Stomach smooth muscle (tissue), 2 donors: ENCODE results near the gene CLOCK.

Experiments used
- H3K27ac ChIP-seq: one replicate; pipeline ENCODE4 v1.7.0; 2013; ENCODE audit warnings: mild to moderate bottlenecking, low read length, inconsistent platforms
- H3K27me3 ChIP-seq, 2 donors: one replicate each; pipeline ENCODE4 v1.7.0; 2013; ENCODE audit warnings: low read length in 2 of 2; ENCODE audit not compliant: insufficient read depth in 2 of 2, control insufficient read depth in 1 of 2
- H3K36me3 ChIP-seq, 2 donors: one replicate each; pipeline ENCODE4 v1.7.0; 2013; ENCODE audit warnings: low read length in 2 of 2; ENCODE audit not compliant: control insufficient read depth in 2 of 2, insufficient read depth in 2 of 2
- H3K4me1 ChIP-seq: one replicate; pipeline ENCODE4 v1.7.0; 2013; ENCODE audit warnings: low read length; ENCODE audit not compliant: control insufficient read depth, insufficient read depth
- H3K4me3 ChIP-seq, 2 donors: one replicate each; pipeline ENCODE4 v1.7.0; 2013; ENCODE audit warnings: low read length in 2 of 2
- H3K9ac ChIP-seq, 2 donors: one replicate each; pipeline ENCODE4 v1.7.0; 2013; ENCODE audit warnings: low read length in 2 of 2, mild to moderate bottlenecking in 1 of 2
- H3K9me3 ChIP-seq, 2 donors: one replicate each; pipeline ENCODE4 v1.7.0; 2013; ENCODE audit warnings: low read length in 2 of 2; ENCODE audit not compliant: control insufficient read depth in 2 of 2
- donor health status: healthy.
- donor health status: Pancreatic carcinoma.

Gene CLOCK

DNA sequence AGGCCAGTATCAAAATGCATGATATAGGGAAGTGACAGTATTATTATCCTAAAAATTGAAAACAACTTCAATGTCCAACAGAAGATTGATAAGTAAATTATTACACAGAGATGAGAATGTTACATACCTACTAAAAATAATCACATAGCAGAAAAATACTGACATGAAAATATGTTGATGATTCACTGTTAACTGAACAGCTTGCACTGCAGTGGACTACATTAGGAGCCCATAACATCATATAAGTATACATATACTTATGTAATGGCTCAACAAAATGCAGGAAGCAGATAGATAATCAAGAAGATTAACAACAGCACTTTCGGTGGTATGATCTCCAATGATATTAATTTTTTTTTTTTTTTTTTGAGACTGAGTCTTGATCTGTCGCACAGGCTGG, 7.1 kb downstream of the CLOCK start:
- Histone ChIP-seq H3K4me1 (no peaks in the 10 kb centered on the region), H3K36me3 (no peaks in the 10 kb centered on the region), H3K27me3 (no peaks in the 10 kb centered on the region), H3K4me3 (no peak overlapping the region), H3K9me3 (no peaks in the 10 kb centered on the region), H3K9ac (no peak overlapping the region), H3K27ac (no peak overlapping the region)

DNA sequence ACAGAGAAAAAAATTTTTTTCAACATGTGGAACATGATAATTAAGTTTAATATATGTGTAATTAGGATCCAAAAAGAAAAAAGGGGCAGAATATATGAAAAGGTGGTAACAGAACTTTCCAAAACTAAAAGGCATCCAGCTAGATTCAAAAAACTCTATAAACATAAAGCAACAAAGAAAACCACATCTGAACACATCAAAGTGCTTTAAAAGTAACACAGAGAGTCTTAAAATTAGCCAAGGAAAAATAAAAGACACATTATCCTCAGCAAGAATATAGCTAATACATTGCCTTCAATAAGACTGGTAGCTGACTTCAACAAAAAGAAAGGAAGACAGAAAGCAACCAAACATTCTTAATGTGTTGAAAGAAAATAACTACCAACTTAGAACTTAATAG, 8.2 kb downstream of the CLOCK start:
- no peak overlapping the region for H3K4me3 ChIP-seq
- H3K27me3 ChIP-seq: no peaks in the 10 kb centered on the region
- no peaks in the 10 kb centered on the region for H3K4me1 ChIP-seq
- H3K36me3 ChIP-seq: no peaks in the 10 kb centered on the region
- H3K27ac ChIP-seq: no peak overlapping the region
- H3K9me3 ChIP-seq: no peaks in the 10 kb centered on the region
- H3K9ac ChIP-seq: no peak overlapping the region

DNA sequence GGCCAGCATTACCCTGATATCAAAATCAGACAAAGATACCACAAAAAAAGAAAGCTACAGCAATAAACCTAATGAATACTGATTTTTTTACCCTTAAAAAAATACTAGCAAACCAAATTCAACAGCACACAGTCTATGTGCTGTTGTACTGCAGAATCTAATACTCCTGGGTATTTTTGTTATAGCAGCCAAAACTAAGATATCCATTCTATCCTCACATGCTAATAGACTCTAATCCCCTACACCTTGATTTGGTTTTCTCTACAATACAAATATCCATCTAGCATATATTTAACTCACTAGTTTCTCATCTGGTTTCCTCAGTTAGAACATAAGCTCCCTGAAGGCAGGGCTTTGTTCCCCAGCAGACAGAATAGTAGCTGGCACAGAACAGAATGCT, 12.4 kb downstream of the CLOCK start:
- Histone ChIP-seq H3K27ac (no peak overlapping the region), H3K4me1 (no peaks in the 10 kb centered on the region), H3K36me3 (no peaks in the 10 kb centered on the region), H3K27me3 (no peaks in the 10 kb centered on the region), H3K9me3 (no peaks in the 10 kb centered on the region), H3K9ac (no peak overlapping the region), H3K4me3 (no peak overlapping the region)

DNA sequence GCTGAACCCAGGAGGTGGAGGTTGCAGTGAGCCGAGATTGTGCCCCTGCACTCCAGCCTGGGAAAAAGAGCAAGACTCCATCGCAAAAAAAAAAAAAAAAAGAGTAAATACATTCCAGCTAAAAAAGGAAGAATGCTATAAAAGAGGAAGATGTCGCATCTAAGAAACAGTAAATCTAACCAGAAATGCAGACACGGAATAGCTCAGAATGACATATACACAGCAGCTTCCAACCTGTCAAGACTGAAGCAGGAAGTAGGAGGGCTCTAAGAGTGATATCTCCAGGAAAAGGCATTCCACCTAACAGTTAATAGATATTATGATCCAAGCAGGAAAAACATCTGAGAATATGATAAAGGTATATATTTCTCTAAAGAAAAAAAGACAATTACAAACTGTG, 16.0 kb downstream of the CLOCK start:
- H3K27me3 ChIP-seq: no peaks in the 10 kb centered on the region
- H3K9me3 ChIP-seq: no peaks in the 10 kb centered on the region
- no peak overlapping the region for H3K9ac ChIP-seq
- no peaks in the 10 kb centered on the region for H3K4me1 ChIP-seq
- H3K27ac ChIP-seq: no peak overlapping the region
- no peak overlapping the region for H3K4me3 ChIP-seq
- no peaks in the 10 kb centered on the region for H3K36me3 ChIP-seq

DNA sequence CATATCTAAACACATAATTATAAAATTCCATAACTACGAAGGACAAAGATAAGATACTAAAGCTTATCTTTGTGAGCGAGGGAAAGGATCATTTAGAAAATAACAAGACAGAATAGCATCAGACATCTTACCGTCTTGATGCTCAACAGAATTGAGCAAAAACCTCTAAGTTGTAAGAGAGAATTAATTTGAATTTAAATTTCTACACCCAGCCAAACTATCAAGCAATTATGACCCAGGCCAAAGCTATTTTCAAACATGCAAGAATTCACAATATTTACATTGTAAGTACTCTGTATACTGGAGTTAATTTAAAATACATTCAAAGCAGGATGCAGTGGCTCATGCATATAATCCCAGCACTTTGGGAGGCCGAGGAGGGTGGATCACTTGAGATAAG, 16.5 kb downstream of the CLOCK start:
- Histone ChIP-seq H3K36me3 (no peaks in the 10 kb centered on the region), H3K27ac (no peak overlapping the region), H3K9me3 (no peaks in the 10 kb centered on the region), H3K4me3 (no peak overlapping the region), H3K9ac (no peak overlapping the region), H3K27me3 (no peaks in the 10 kb centered on the region), H3K4me1 (no peaks in the 10 kb centered on the region)

DNA sequence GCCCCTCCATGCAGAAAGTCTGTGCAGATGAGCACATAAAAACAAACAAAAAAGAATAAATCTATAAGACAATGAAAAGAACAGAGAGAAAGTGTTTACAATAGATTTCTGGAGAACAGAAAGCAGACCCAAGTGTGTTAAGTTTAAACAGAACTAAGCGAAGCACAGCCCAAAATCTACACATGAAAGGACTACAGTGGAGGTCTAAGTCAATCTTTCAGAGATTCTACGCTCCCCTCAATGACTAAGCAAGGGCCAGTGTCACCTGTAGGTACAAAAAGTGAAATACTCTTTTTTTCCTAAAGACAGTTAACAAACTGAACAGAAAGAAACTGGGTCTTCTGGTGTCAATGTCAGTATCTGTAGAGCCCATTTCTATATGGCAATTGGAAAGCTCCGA, 18.2 kb downstream of the CLOCK start:
- Histone ChIP-seq H3K4me1 (no peaks in the 10 kb centered on the region), H3K4me3 (no peak overlapping the region), H3K9ac (no peak overlapping the region), H3K9me3 (no peaks in the 10 kb centered on the region), H3K27me3 (no peaks in the 10 kb centered on the region), H3K27ac (no peak overlapping the region), H3K36me3 (no peaks in the 10 kb centered on the region)

DNA sequence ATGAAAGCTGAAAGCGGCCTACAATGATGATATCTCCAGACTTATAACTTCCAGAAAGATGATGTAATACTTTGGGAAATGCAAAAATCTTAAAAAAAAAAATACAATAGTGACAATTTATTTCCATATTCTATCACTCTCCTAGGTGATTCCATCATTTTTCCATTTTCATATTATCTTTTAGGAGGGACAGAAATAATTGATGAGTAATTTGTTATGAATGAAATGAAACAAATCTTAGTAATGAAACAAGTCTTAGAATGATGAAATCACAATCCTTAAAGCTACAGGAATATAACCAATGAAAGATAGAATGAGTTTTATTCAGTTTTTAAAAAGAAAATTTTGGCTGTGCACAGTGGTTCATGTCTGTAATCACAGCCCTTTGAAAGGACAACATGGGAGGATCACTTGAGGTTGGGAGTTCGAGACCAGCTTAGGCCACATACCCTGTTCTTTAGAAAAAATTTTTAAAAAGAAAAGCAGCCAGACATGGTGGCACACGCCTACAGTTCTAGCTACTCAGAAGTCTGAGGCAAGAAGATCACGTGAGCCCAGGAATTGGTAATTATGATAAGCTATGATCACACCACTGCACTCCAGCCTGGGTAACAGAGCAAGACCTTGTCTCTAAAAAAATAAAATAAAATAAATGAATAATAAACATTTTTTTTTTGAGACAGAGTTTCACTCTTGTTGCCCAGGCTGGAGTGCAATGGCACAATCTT, 21.7 kb downstream of the CLOCK start:
- Histone ChIP-seq H3K9me3 (no peaks in the 10 kb centered on the region), H3K9ac (no peak overlapping the region), H3K36me3 (no peaks in the 10 kb centered on the region), H3K4me1 (no peaks in the 10 kb centered on the region), H3K27me3 (no peaks in the 10 kb centered on the region), H3K27ac (no peak overlapping the region), H3K4me3 (no peak overlapping the region)

DNA sequence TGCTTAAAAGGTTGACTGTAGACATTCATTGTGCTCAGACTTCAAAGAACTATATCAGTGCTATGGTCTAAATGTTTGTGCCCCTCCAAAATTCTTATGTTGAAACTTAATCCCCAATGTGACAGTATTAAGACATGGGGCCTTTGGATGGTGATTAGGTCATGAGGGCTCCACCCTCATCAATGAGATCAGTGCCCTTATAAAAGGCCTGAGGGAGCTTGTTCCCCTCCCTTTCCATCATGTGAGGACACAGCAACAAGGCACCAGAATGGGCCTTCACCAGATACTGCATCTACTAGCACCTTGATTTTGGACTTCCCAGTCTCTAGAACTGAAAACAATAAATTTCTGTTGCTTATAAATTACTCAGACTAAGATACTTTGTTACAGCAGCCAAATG, 28.3 kb downstream of the CLOCK start:
- H3K4me1 ChIP-seq: no peaks in the 10 kb centered on the region
- no peaks in the 10 kb centered on the region for H3K9me3 ChIP-seq
- no peak overlapping the region for H3K4me3 ChIP-seq
- H3K36me3 ChIP-seq: no peaks in the 10 kb centered on the region
- H3K27ac ChIP-seq: no peak overlapping the region
- no peak overlapping the region for H3K9ac ChIP-seq
- H3K27me3 ChIP-seq: no peaks in the 10 kb centered on the region

DNA sequence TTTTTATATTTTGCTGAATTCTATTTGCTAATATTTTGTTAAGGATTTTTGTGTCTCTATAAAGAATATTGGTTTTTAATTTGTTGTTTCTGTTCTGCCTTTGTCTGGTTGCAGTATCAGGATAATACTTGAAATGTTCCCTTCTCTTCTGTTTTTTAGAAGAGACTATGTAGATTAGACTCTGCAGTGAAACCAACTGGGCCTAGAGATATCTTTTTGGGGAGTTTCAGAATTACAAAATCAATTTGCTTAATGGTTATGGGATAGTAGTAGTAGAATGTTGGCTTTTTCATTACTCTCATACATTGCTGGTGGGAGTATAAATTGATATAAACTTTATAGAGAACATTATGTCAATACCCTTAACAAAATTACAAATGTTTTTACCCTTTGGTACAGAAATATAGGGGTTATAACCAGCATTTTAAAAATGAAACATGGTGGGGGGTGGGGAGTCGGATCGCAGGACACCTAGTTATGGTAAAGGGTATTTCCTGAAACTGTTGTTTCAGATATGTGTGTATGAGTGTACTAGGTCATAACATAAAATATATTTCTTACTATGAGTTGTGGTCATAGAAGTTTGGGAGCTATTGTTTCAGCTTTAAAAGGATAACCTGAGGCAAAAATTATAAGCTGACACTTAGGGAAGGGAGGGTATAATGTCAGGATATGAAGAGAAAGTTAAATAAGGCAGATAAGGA, 29.0 kb downstream of the CLOCK start:
- no peaks in the 10 kb centered on the region for H3K36me3 ChIP-seq
- H3K9me3 ChIP-seq: no peaks in the 10 kb centered on the region
- no peaks in the 10 kb centered on the region for H3K4me1 ChIP-seq
- H3K9ac ChIP-seq: no peak overlapping the region
- H3K27me3 ChIP-seq: no peaks in the 10 kb centered on the region
- no peak overlapping the region for H3K27ac ChIP-seq
- H3K4me3 ChIP-seq: no peak overlapping the region

DNA sequence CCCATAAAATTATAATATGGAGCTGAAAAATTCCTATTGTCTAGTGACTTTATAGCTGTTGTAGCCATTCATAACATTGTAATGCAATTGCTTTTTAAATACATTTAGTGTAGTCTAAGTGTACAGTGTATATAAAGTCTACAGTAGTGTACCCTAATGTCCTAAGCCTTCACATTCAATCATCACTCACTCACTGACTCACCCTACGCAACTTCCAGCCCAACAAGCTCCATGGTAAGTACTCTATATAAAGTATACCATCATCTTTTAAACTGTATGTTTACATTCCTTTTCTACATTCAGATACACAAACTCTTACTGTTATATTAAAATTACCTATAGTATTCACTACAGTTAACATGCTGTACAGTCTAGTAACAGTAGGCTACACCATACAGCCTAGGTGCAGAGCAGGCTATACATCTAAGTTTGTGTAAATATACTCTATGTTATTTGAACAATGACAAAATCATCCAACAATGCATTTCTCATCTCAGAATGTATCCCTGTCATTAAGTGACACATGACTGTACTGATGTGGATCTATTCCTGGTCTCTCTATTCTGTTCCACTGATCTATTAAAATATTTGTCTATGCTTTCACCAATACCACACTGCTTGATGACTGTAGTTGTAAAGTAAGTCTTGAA, 33.7 kb downstream of the CLOCK start:
- H3K9me3 ChIP-seq: no peaks in the 10 kb centered on the region

DNA sequence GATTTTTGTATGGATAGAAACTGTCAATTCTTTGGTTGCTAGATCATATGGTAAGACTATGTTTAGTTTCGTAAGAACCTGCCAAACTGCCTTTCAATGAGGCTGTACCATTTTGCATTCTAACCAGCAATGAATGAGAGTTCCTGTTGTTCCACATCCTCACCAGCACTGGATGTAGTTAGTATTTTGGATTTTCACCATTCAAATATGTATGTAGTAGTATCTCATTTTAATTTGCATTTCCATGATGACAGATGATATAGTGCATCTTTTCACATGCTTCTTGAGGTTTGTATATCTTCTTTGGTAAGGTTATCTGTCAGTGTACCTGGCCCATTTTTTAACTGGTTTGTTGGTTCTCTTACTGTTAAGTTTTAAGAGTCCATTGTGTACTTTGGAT, 34.6 kb downstream of the CLOCK start:
- H3K27me3 ChIP-seq: no peaks in the 10 kb centered on the region
- no peaks in the 10 kb centered on the region for H3K36me3 ChIP-seq
- H3K4me1 ChIP-seq: no peaks in the 10 kb centered on the region
- H3K9me3 ChIP-seq: no peaks in the 10 kb centered on the region
- no peak overlapping the region for H3K4me3 ChIP-seq
- H3K27ac ChIP-seq: no peak overlapping the region
- H3K9ac ChIP-seq: no peak overlapping the region

More for the DNA sequence above, 33.7 kb downstream of the CLOCK start:
- H3K27me3 ChIP-seq: no peaks in the 10 kb centered on the region
- no peak overlapping the region for H3K27ac ChIP-seq
- no peak overlapping the region for H3K4me3 ChIP-seq
- H3K36me3 ChIP-seq: no peaks in the 10 kb centered on the region
- H3K4me1 ChIP-seq: no peaks in the 10 kb centered on the region
- no peak overlapping the region for H3K9ac ChIP-seq
